ENCODE data around the gene AP2M1. TPM values are rescaled to one million over a fixed set of nuclear protein-coding genes. Genes with fewer than 3 reads are reported as not detected.

AP2M1 gene
- total and polyA plus RNA-seq, 2 of the 8 experiments (the other 6 are each of a cell fraction or from before 2014, with no cell fraction given), result 403 to 454 TPM

GRCh38 chr3:184200825-184201224 is 26.2 kb downstream of the AP2M1 start:
- no peak overlapping the region for H2BK120ac ChIP-seq (replicated peaks; ENCODE audit: low read depth, low read length)
- no peak overlapping the region for H4K91ac ChIP-seq (replicated peaks; ENCODE audit: insufficient read length, low read length)
- H3K56ac ChIP-seq (replicated peaks; ENCODE audit: insufficient read length, low read depth, low read length), result no peak overlapping the region
- H2BK20ac ChIP-seq (ENCODE audit: low read length), result no peak overlapping the region
- no peak overlapping the region for H3K23ac ChIP-seq (ENCODE audit: insufficient read length)
- no peak overlapping the region for H3K4me3 ChIP-seq (ENCODE audit: extremely low read depth in 1 of 4, insufficient read depth in 2 of 4, low read depth in 3 of 4, low read length in 4 of 4)
- no peaks in the 10 kb centered on the region for H3K4me1 ChIP-seq (replicated peaks in 1 of 4; ENCODE audit: control insufficient read depth in 3 of 4, insufficient read depth in 4 of 4, low read length in 3 of 4)
- FAIRE-seq (no peak), DNase-seq (ENCODE audit: low read depth in 1 of 2, low spot score in 2 of 2) (no peak)
- no peaks in the 10 kb centered on the region for H3K9me3 ChIP-seq (ENCODE audit: insufficient read depth in 2 of 2, low read depth in 1 of 2, low read length in 1 of 2)
- H3K79me1 ChIP-seq (ENCODE audit: low read depth, low read length), result no peaks in the 10 kb centered on the region
- no peak overlapping the region for H2AK5ac ChIP-seq (ENCODE audit: low read depth, low read length)
- H3K79me2 ChIP-seq (ENCODE audit: control insufficient read depth in 1 of 2, insufficient read depth in 2 of 2, low read length in 2 of 2), result no peaks in the 10 kb centered on the region
- H2BK12ac ChIP-seq (ENCODE audit: low read depth, low read length), result no peak overlapping the region
- H3K4me2 ChIP-seq (ENCODE audit: insufficient read depth in 1 of 2, low read depth in 2 of 2, low read length in 2 of 2), result no peak overlapping the region
- no peak overlapping the region for H3K9ac ChIP-seq (replicated peaks in 1 of 4; ENCODE audit: extremely low read depth in 1 of 4, low read depth in 3 of 4, low read length in 3 of 4)
- POLR2A ChIA-PET (ENCODE audit: partially characterized antibody), result interaction anchor here (0.9 kb wide), 1 partner anchor 19 kb away, joined by 4 read pairs; no protein-coding TSS in a partner anchor
- H3K4ac ChIP-seq (replicated peaks; ENCODE audit: insufficient read length, low read depth, low read length), result no peak overlapping the region
- H2BK5ac ChIP-seq (ENCODE audit: low read depth, low read length), result no peak overlapping the region
- H4K5ac ChIP-seq (ENCODE audit: insufficient read length, low read depth, low read length), result no peak overlapping the region
- H2BK15ac ChIP-seq (ENCODE audit: low read length), result no peak overlapping the region
- peak overlapping the region; percentile 8; the same call in 1 of the 2 replicates for H2AFZ ChIP-seq (ENCODE audit: low read length)
- H4K20me1 ChIP-seq (replicated peaks in 1 of 2; ENCODE audit: control insufficient read depth in 1 of 2, insufficient read depth in 2 of 2, low read length in 2 of 2), result peaks cover 0 to 2% of the 10 kb centered on the region in 2 experiments
- H3K14ac ChIP-seq (ENCODE audit: insufficient read length), result no peak overlapping the region
- H3K18ac ChIP-seq (ENCODE audit: extremely low read depth, low read length), result no peak overlapping the region
- H3K23me2 ChIP-seq (ENCODE audit: low read depth, low read length), result no peaks in the 10 kb centered on the region
- no peak overlapping the region for H3K27ac ChIP-seq (ENCODE audit: low read depth, low read length)
- H3K36me3 ChIP-seq (ENCODE audit: control insufficient read depth in 2 of 4, insufficient read depth in 4 of 4, low read length in 3 of 4), result 0 out of 8 replicates have a peak, but pooled peaks cover 0 to 3% (median 0%) of the 10 kb centered on the region in 4 experiments
- TF ChIP-seq SRF (IDR thresholded peaks at IDR 0.05; ENCODE audit: low read depth, low read length), result peak; percentile 79; the same call in 1 of the 2 replicates
- TF ChIP-seq SP1 (IDR thresholded peaks at IDR 0.05; ENCODE audit: low read depth, low read length), result no peak
- TF ChIP-seq SIN3A (conservative IDR thresholded peaks at IDR 0.05 in 1 of 2, IDR thresholded peaks at IDR 0.05 in 1 of 2; ENCODE audit: low read depth in 1 of 2, low read length in 2 of 2), result no peak
- no peak for TF ChIP-seq ATF2 (IDR thresholded peaks at IDR 0.05; ENCODE audit: low read length)
- no peak for TF ChIP-seq HDAC2 (IDR thresholded peaks at IDR 0.05; ENCODE audit: borderline replicate concordance in 1 of 2, low read depth in 2 of 2, low read length in 2 of 2)
- CTCF ChIA-PET (ENCODE audit: partially characterized antibody), result interaction anchor here (0.8 to 1.6 kb wide), 2 partner anchors 14 to 26 kb away, joined by 3 to 5 read pairs; no protein-coding TSS in a partner anchor
- H4K8ac ChIP-seq (ENCODE audit: extremely low read depth, insufficient read depth, low read length), result no peak overlapping the region
- H3K27me3 ChIP-seq (replicated peaks in 1 of 4; ENCODE audit: control insufficient read depth in 3 of 4, extremely low read depth in 1 of 4, insufficient read depth in 3 of 4, low read length in 3 of 4), result no peaks in the 10 kb centered on the region
